Panc1 (cell line): ENCODE results near the gene SLC10A7. TPM values are rescaled to one million over a fixed set of nuclear protein-coding genes. Genes with fewer than 3 reads are reported as not detected.

Source experiments
- ATAC-seq: fragments of 200-7000 bp; cut with Tn5 transposase; 2 replicates; pipeline ENCODE4 v1.9.1; 2020; ENCODE audit warnings: mild to moderate bottlenecking, moderate library complexity
- BruUV-seq: library from RNA; stranded (reverse); fragments of 400-500 nt; replicated peaks from 2 replicates; lab custom pipeline; 2021; lab: Mats Ljungman, UMichigan
- CTCF ChIA-PET: fragments of 300-600 bp; sonication (Branson Sonifier 250); formaldehyde crosslinking; loops from one replicate; lab custom pipeline; 2022; ENCODE audit warnings: antibody characterized with exemption; lab: Charles Lee
- POLR2A ChIA-PET: fragments of 300-600 bp; sonication (Branson Sonifier 250); formaldehyde crosslinking; loops from one replicate; lab custom pipeline; 2022; ENCODE audit warnings: antibody characterized with exemption; lab: Charles Lee
- DNase-seq: peaks from one replicate; pipeline ENCODE4 v3.0.0-alpha.2; 2010; ENCODE audit warnings: low read depth, low spot score
- H3K27ac ChIP-seq: 2 replicates; pipeline ENCODE4 v1.5.1; 2011; ENCODE audit warnings: mild to moderate bottlenecking, low read length, inconsistent platforms
- H3K27me3 ChIP-seq: fragments of 200-500 bp; sonication (Bioruptor generic); 2 replicates; pipeline ENCODE4 v1.6.0; 2014; ENCODE audit warnings: low read length, inconsistent platforms; ENCODE audit not compliant: control insufficient read depth, insufficient read depth
- H3K36me3 ChIP-seq: fragments of 200-500 bp; sonication (Bioruptor generic); 2 replicates; pipeline ENCODE4 v1.5.1; 2014; ENCODE audit warnings: inconsistent platforms, mild to moderate bottlenecking, low read length, moderate library complexity; ENCODE audit not compliant: control insufficient read depth, insufficient read depth
- H3K4me1 ChIP-seq: 2 replicates; pipeline ENCODE4 v1.5.1; 2011; ENCODE audit warnings: inconsistent platforms, mild to moderate bottlenecking, low read length, moderate library complexity; ENCODE audit not compliant: control insufficient read depth, insufficient read depth
- H3K4me3 ChIP-seq, 2 experiments: 2 replicates each; pipeline ENCODE4 v1.5.1; 2011 to 2012; ENCODE audit warnings: low read depth in 2 of 2, low read length in 2 of 2, mild to moderate bottlenecking in 2 of 2, inconsistent platforms in 1 of 2, moderate library complexity in 1 of 2
- H3K9me3 ChIP-seq: fragments of 200-500 bp; sonication (Bioruptor generic); 2 replicates; pipeline ENCODE4 v1.5.1; 2014; ENCODE audit warnings: low read depth, mild to moderate bottlenecking, inconsistent platforms, low read length, moderate library complexity; ENCODE audit not compliant: control insufficient read depth, insufficient read depth
- CTCF ChIP-seq: fragments of 450-650 bp; IDR thresholded peaks from 2 replicates; pipeline ENCODE4 v1.5.1; 2017; ENCODE audit warnings: mild to moderate bottlenecking
- POLR2AphosphoS5 ChIP-seq: IDR thresholded peaks from 2 replicates; pipeline ENCODE4 v1.6.1; 2012; ENCODE audit warnings: mild to moderate bottlenecking, low read depth, low read length, moderate library complexity
- REST ChIP-seq, 2 experiments: IDR thresholded peaks; 2 replicates each; pipeline ENCODE4 v1.6.1; 2011 to 2012; ENCODE audit warnings: low read depth in 2 of 2, control low read depth in 1 of 2, low read length in 1 of 2, mild to moderate bottlenecking in 1 of 2, moderate library complexity in 1 of 2; ENCODE audit not compliant: insufficient read depth in 1 of 2
- SIN3A ChIP-seq: IDR thresholded peaks from 2 replicates; pipeline ENCODE4 v1.6.1; 2012; ENCODE audit warnings: low read depth, mild to moderate bottlenecking, low read length, moderate library complexity, borderline replicate concordance; ENCODE audit not compliant: insufficient read depth
- TCF7L2 ChIP-seq: IDR thresholded peaks from 2 replicates; pipeline ENCODE4 v1.6.1; 2011; ENCODE audit warnings: mild to moderate bottlenecking, low read depth, low read length, inconsistent platforms
- in situ Hi-C: cut with HindIII; loops from 2 replicates; pipeline ENCODE4 v1.10.0; 2016; ENCODE audit warnings: low sequenced_read_pairs, low pct_unique_long_range_greater_than_20kb
- intact Hi-C: fragments of 100-400 bp; cut with micrococcal nuclease; formaldehyde crosslinking; loops from one replicate; pipeline ENCODE4 v1.10.0; 2022; ENCODE audit not compliant: unreplicated experiment
- total RNA-seq: library from RNA; stranded (reverse); gene quantifications from one replicate; pipeline ENCODE4 v1.2.1, GENCODE V29; 2021; ENCODE audit not compliant: unreplicated experiment

The SLC10A7 gene
- total RNA-seq, 1 experiment from 2014 or later, result 1.5 TPM

GRCh38 chr4:146428298-146428697 lies 93.4 kb downstream of the SLC10A7 start:
- no peak for DNase-seq
- no peak overlapping the region for H3K4me3 ChIP-seq
- no peak for TF ChIP-seq SIN3A
- TF ChIP-seq TCF7L2, result no peak
- no peak for TF ChIP-seq REST (IDR thresholded peaks at IDR 0.05; ENCODE audit: insufficient read depth in 1 of 2, low read depth in 2 of 2, low read length in 1 of 2)
- TF ChIP-seq POLR2AphosphoS5, result no peak
- no peak for TF ChIP-seq CTCF
- ChIA-PET POLR2A (no interaction called here), CTCF (no interaction called here)
- no peaks in the 10 kb centered on the region for H3K4me1 ChIP-seq
- in situ Hi-C loops, result no loop called here
- BruUV-seq, result no TSS peak
- no peaks in the 10 kb centered on the region for H3K27me3 ChIP-seq
- ATAC-seq, result no peak
- no peak overlapping the region for H3K27ac ChIP-seq
- no peaks in the 10 kb centered on the region for H3K36me3 ChIP-seq
- no peaks in the 10 kb centered on the region for H3K9me3 ChIP-seq
- intact Hi-C loops, result no loop called here

- no peaks in the 10 kb centered on the region for H3K9me3 ChIP-seq
- ChIA-PET CTCF (no interaction called here), POLR2A (no interaction called here)
- H3K4me1 ChIP-seq, result no peaks in the 10 kb centered on the region
- intact Hi-C loops (no loop called here), in situ Hi-C loops (no loop called here)
- H3K36me3 ChIP-seq, result no peaks in the 10 kb centered on the region
- DNase-seq (no peak), ATAC-seq (no peak)
- no peak overlapping the region for H3K4me3 ChIP-seq
- no peaks in the 10 kb centered on the region for H3K27me3 ChIP-seq
- TF ChIP-seq POLR2AphosphoS5, result no peak
- TF ChIP-seq CTCF, result no peak
- TF ChIP-seq TCF7L2, result no peak
- no peak for TF ChIP-seq SIN3A
- TF ChIP-seq REST (IDR thresholded peaks at IDR 0.05; ENCODE audit: insufficient read depth in 1 of 2, low read depth in 2 of 2, low read length in 1 of 2), result no peak
- no peak overlapping the region for H3K27ac ChIP-seq
- no TSS peak for BruUV-seq
Observed at GRCh38 chr4:146417822-146418221, 103.9 kb downstream of the SLC10A7 start.
